Activated T-cell treated with anti-CD3 and anti-CD28 coated beads for 48 hours (primary cell): ENCODE measurements around the gene KMT5C.
A peak's percentile ranks its signal among the peaks of the same experiment; 100 is the strongest.

Source experiments
- DNase-seq: peaks from one replicate; pipeline ENCODE4 v3.0.0-alpha.2; 2020; ENCODE audit warnings: low read depth

The KMT5C gene

DNA sequence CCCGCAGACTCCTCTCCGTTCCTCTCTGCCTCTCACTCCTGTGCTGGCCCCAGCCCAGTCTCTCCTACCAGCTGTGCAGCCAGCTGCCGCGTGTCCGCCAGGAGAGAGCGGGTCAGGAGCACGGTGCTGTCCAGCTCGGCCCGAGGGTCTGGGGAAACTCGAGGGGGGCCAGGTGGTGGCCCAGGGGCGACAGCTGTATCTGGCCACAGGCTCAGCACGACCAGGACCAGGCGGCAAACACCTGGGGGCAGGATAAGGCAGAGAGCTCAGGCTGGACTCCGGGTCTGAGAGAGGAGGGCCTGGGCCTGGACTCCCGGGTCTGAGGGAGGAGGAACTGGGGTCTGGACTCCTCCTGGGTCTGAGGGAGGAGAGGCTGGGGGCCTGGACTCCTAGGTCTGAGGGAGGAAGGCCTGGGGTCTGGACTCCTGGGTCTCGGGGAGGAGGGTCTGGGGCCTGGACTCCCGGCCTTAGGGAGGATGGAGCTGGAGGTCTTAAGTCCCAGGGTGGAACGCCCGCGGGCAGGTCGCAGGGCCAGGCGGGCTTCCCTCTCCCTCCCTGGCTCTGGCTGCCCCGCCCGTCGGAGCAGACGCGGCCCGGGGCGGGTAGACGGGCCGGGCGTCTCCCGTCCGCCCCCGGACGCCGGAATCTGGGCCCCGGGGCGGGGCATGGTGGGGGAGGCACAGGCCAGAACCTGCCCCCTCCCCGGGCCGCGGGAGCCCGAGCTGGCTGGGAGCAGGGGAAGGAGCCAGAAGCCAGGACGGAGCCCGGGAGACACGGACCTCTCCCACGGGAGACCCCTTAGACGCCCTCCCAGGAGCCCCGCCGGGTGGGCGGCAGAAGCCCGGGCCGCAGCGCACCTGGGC lies 29.3 kb downstream of the KMT5C start:
- DNase-seq, result no peak

DNA sequence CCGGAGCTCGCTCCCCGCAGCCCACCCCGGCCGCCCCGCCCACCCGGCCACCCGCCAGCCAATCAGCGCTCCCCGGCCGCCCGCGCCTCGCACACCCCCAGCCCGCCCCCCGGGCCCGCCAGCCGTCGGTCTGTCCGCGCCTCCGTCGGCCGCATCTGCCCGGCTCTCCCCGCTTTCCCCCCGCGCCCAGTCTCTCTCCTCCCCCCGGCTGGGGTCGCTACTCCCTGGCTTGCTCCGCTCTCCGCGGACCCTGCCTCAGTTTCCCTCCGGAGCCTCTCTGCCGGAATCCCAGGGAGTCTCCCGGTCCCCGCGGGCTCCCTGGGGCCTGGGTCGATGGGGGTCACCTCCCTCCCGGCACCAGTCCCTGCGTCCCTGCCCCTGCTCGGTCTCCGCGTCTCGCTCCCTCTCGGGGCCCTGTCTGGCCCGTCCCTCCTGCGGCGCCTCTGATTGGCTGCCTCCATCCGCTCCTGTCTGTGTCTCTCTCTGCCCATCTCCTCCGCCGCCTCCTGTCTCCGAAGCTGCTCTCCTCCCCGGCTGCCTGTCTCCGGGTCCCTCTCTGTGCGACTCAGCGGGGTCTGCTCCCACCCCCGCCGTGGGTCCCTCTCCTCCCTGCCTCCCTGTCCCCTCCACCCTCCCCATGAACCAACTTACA lies 30.1 kb downstream of the KMT5C start:
- peak; percentile 30 for DNase-seq

DNA sequence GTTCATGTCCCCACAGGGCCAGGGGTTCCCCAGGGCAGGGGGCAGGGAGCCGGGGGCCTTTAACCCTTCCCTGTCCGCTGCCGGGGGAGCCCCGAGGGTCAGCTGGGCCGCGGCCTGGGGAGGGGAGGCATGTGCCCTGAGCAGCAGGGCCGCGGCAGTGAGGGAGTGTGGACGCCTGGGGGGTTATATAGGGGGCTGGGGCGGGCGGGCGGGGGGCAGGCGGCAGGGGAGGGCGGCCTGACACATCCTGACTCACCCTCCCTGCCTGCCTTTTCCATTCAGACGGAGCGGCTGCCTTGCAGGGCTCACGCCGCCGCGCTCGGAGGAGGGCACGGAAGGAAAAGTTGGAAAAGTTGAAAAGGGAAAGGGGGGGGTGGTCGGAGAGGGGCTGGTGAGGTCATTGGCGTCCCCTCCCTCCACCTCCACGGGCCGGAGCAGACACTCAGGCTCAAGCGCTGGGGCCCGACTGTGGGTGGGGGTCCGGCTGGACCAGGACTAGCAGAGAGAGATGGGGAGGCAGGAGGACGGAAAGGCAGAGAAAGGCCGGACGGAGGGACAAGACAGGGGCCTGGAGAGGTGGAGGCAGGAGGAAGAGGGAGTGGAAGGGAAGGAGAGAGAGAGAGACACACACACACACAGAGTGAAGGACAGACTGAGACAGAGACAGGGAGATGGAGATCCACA lies 30.8 kb downstream of the KMT5C start, which contains the start of gene IL11:
Gene IL11 (minus strand): TSS at position 159 of the 684 bp plus-strand sequence. CDS start 153 bp downstream, at position 6.
- DNase-seq, result no peak

DNA sequence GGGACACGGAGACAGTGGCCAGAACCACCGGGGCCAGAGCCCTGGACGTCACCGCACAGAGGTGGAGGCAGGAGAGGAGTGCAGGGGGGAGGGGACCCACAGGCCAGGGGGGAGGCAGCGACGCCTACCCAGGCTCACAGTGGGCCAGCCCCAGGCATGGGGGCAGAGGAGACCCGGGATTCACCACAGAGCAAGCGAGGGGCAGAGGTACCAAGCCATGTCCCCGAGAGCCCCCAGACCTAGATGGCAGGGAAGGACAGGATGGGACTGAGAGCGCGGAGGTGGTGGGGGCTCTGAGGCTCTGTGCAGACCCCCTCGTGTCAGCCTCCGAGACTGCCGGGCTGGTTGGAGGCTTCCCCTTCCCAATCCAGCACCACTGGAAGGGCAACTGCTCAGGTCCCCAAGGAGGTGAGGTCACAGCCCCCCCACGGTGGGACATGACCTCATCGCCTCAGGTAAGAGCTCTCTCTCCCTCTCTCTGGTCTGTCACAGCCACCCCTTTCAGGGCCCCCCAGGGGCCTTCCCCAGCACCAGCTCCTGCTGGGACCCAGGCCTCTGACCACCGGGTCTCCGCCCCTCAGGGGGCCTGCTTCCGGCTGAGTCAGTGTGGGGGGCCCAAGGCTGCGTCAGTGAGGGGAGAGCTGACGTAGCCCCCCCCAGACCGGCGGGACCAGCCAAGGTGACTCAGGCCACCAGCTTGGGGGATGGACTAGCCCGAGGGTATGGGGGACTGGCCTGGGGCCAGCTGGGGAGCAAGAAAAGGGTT lies 32.8 kb downstream of the KMT5C start:
- peak; percentile 30 for DNase-seq

DNA sequence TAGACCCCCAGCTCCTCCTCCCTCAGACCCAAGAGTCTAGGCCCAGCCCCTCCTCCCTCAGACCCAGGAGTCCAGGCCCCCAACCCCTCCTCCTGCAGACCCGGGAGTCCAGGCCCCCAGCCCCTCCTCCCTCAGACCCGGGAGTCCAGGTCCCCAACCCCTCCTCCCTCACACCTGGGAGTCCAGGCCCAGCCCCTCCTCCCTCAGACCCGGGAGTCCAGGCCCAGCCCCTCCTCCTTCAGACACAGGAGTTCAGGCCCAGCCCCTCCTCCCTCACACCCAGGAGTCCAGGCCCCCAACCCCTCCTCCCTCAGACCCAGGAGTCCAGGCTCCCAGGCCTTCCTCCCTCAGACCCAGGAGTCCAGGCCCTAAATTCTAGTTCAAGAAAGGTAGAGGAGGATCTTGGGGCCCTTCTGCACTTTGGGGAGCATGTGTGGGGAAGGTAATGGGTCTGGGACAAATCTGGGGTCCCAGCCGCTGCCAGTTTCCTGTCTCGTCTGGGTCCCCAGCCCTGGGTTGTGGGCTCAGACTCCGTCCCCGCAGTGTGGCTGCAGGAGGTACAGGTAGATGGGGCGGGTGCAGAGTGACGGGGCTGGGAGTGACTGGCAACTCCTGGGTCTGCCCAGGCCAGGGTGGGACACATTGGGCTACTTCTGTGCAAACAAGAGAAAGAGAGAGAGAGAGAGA lies 33.8 kb downstream of the KMT5C start:
- DNase-seq, result no peak

DNA sequence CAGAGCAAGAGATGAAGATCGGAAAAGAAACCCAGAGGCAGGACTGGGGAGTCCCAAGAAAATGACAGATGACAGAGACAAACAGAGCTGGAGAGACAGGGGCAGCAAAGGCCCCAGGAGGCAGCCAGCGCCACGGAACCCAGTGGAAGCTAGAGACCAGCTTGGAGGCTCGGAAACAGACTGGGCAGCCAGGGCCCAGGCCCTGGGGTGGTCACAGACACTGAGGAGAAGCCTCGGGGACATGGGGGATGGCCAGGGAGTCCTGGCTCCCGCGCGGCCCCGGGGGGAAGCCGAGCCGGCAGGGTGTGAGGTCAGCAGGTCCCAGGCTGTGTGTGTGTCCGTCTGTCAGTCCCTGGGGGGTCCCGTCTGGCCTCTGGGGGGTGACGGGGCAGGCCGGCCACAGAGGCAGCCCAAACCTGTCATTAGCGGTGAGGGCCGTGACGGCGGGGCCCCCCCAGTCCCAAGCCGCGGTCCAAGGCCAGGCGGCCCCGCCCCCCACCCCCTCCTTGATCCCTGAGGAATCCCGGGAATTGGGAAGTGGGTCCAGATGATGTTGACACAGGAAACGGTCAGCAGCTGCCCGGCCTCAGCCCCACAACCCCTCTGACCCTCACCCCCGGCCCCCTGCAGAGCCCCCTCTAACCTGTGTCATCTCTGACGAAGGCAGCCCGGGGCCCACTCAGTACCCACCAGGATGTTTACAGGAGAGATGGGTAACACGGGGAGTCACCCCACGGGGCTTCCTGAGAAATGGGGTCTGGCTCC lies 34.5 kb downstream of the KMT5C start:
- no peak for DNase-seq

DNA sequence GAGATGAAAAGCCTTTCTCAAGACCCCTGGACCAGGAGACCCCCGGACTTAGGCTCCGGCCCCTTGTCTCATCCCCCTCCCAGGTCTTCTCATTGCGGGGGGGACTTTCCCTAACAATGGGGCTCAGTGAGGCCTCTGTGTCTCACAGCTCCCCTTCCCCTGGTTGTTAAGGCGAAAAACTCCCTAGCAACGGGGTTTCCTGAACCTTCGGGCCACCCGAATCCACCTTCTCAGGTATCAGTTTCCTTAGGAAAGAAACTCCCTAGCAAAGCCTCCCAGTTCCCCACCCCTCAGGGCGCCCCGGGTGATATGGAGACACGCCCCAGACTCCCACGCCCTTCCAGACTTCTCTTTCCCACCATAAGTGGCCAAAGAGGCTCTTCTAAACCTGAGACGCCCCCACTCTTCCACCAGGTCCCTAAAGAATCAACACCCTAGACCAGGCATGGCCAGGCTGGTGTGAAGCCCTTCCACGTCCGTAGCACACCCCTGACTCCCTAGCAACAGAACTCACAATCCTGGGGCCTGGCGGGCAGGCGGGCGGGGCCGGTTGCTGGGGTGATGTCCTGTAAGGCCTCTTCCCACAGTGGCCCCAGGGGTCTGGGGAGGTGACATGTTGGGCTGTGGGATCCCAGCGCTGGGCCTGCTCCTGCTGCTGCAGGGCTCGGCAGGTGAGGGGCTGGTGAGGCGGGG lies 36.7 kb downstream of the KMT5C start, which contains the start of gene TMEM190:
Gene TMEM190 (plus strand): TSS at position 586 of the 693 bp plus-strand sequence. CDS start 28 bp downstream, at position 614.
- no peak for DNase-seq

DNA sequence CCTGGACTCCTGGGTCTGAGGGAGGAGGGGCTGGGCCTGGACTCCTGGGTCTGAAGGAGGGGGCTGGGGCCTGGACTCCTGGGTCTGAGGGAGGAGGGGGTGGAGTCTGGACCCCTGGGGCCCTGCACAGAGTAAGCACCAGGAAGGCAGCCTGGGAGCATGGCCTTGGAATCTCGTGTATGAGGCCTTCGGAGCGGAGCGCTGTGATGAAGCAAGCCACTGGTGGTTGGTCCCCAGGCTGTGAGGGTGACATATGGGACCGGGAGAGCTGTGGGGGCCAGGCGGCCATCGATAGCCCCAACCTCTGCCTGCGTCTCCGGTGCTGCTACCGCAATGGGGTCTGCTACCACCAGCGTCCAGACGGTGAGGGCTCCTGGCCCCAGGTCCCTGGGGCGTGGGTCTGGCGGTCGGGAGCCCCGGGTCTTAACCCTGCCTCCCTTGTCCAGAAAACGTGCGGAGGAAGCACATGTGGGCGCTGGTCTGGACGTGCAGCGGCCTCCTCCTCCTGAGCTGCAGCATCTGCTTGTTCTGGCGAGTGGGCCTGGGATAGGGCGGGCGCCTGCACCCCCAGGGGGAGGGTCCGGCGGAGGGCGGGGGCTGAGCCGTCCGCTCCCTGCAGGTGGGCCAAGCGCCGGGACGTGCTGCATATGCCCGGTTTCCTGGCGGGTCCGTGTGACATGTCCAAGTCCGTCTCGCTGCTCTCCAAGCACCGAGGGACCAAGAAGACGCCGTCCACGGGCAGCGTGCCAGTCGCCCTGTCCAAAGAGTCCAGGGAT lies 37.9 kb downstream of the KMT5C start:
- no peak for DNase-seq

DNA sequence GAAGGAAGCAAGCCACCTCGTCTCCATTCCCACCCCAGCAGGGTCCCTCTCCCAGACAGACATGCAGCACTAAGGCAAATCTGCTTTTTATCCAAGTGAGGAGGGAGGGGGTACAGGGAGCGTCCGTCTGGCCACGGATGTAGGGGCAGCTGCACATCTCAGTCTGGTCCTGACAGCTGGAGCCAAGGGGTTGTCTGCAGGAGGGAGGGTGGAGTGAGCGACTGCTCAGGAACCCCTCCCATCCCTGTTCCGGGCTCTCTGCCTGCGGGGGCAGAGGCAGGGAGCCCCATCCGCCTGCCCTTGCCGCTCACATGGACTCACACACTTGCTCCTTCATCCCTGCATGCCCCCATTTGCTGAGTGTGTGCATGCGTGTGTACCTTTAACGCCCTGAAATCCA lies 39.5 kb downstream of the KMT5C start:
- DNase-seq, result no peak

DNA sequence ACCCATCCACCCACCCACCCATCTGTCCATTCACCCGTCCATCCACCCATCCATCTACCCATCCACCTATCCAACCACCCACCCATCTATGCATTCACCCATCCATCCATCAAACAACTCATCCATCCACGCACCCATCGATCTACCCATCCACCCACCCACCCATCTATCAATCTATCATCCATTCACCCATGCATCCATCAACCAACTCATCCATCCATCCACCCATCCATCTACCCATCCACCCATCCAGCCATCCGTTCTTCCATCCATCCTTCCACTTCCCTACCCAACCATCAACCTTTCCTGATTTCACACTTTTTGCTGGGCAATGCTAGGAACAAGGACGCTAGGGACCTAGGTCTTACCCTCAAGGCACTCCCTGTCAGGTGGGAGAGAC lies 42.3 kb downstream of the KMT5C start:
- DNase-seq, result no peak

DNA sequence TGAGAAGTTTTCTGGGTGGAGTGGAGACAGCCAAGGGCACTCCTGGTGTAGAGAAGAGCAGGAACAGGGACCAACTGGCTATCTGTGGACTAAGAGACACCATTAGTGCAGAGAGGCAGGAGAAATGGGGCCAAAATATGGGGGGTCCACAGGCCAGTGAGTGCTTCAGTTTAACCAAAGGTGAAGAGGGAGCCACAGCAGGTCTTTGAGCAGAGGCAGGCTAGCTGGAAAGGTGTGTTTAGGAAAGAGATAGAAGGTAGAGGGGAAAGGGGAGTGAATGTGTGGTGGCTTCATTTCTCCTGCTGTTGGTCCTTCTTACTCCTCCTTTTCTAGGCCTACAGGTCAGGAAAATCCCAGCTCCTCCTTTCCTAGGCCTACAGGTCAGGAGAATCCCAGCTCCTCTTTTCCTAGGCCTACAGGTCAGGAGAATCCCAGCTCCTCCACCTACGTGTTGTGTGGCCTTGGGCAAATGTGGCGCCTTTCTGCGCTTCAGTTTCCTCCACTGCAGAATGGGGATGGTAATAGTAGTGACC lies 42.9 kb downstream of the KMT5C start:
- no peak for DNase-seq

DNA sequence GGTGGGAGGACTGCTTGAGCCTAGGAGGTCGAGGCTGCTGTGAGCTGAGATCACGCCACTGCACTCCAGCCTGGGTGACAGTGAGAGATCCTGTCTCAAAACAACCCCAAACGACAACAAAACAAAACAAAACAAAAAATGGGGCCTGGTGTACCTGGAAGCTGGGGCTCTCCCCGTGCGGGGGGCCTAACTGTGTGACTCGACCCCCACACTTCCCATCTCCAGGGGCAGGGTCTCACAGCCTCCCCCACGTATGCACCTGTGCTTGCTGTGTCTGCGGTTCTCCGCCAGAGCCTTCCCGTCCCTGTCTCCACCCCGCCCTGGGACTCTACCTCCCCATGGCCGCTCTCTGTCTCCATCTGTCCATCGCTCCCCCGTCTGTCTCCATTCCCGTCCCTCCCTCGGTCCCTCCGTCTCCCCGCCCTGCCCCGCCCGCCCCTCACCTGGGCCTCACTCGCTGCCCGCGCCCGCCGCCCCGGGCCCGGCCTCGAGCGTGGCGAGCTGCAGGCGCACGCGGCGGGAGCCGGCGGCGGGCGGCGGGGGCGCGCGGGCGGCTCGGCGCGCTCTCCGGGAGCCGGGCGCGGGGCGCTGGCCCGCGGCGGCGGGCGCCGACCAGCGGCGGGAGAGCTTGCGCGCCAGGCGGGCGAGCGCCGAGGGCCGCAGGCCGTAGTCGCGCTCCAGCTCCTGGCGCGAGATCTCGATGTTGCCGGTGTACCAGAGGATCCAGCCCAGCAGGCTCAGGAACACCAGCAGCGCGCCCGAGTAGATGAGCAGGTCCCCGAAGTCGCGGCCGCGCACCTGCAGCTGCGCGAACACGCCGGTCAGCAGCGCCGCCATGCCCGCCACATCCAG lies 43.8 kb downstream of the KMT5C start:
- peak; percentile 63 for DNase-seq

DNA sequence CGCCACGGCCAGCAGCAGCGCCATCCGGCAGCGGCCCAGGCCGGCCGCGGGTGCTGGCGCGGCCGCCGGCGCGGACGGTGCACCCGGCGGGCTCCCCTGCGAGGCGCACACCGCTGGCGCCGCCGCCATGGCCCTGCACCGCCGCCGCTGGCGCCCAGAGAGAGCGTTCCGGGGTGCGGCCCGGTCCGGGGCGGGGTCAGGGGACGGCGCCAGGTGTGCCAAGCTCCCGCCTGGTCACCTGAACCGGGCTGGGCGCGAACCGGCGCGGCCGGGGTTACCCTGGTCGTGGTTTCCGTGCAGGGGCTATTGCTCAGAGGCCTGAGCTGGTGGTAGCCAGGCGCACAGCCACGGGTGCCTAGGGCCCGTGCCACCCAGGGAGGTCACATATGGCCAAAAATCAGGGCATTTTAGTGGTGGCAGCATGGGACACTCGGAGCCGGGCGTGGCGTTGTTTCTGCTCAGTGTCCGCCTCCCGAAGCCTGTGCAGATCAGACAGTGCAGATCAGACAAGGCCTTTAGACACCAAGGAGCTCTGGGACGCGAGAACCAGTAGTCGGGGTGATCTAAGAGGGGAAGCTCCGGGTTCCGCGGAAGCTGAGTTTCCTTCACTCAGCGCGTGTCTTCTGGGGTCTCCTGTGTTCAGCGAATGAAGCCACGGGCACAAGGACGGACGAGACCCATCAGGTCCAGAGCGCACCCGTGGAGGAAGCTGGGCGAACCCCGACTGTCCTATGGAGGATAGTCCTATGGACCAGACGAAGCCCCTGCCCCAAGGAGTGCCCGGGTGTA lies 44.6 kb downstream of the KMT5C start, which contains the start of gene TMEM238:
Gene TMEM238 (minus strand): TSS at position 162 of the 789 bp plus-strand sequence. CDS start 33 bp downstream, at position 129.
- peak; percentile 50 for DNase-seq

DNA sequence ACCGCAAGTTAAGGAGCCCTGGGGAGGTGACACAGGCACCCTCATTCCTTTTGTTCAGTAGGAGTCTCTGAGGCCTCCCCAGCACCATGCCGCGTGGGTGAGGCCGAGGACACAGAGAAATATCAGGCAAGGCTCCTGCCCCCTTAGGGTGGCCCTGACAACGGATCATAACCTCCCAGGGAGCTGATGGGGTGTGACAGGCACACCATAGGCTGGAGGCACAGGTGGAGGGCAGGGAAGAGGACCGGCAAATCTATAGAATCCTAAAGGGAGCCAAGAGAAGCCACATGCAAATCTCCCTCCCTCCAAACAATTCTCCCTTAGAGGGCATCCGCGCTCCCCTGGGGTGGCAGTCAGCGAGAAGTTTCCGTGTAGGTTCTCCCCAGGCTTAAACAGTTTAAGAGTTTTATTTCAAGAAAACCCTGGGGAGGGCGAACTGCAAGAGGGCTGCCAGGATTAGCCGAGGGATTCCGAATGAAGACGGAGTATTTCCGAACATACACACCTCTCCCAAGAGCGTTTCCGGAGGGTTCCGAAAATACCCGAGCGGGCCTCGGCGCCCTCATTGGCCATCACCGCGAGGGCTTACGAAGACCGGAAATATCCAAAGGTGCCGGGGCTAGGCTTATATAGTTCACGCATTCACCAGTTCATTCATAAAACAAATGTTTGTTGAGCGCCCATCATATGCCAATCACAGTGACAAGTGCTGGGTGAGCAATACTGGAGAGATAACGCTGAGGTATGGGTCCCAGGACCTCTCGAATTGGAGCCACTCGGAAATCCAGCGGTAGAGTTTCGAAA lies 45.4 kb downstream of the KMT5C start:
- DNase-seq, result peak; percentile 93

DNA sequence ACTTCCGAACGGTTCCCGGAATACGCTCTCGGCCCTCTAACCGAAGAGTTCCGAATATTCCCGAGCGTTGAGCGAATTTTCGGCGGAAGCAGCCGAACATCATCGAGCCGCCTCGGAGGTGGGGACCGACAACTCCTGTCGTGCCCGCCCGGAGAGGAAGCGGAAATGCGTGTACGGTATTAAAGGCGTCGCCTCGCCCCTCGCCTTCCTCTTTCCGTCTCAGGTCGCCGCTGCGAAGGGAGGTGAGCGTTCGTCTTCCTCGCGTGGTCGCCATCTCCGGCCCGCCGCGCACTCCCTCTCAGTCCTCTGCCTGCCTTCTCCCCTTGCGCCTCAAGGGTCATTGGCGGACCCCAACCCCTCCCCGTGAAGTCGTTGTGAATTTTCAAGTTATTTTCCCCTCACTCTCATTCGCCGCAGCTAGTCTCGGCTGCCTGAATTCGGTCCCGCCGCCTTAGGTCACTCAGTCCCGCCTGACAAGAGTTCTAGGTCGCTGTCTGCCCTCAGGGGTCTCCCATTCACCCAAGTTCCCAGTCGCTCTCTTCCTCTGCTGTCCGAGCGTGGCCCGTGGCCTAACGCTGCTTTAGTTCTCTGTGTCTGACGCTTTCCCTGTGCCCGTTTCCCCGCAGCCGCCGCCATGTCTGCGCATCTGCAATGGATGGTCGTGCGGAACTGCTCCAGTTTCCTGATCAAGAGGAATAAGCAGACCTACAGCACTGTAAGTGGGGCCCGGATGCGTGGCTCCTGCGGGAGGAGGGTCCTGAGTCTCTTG lies 46.2 kb downstream of the KMT5C start, which contains the start of gene RPL28:
Gene RPL28 (plus strand): TSS at position 209 of the 769 bp plus-strand sequence. CDS start 426 bp downstream, at position 635.
- peak; percentile 96 for DNase-seq
